Gastroesophageal sphincter (tissue), 3 donors: ENCODE data around the gene WDR59.

ENCODE experiments used
- EP300 ChIP-seq: sonication (generic); formaldehyde crosslinking; IDR thresholded peaks from one replicate; pipeline ENCODE4 v1.6.1; 2017; ENCODE audit warnings: antibody characterized with exemption, mild to moderate bottlenecking
- POLR2A ChIP-seq, 2 donors: fragments of 450-650 bp; IDR thresholded peaks; one replicate each; pipeline ENCODE4 v1.6.1; 2017; ENCODE audit warnings: antibody characterized with exemption in 2 of 2, mild to moderate bottlenecking in 2 of 2, moderate library complexity in 1 of 2
- TF ChIP-seq, protein P1 (sequence below), 4 experiments: fragments of 200-600 bp in 2 of 4; fragments of 450-650 bp in 2 of 4; sonication (generic) in 1 of 4; IDR thresholded peaks; one replicate each; pipeline ENCODE4 v1.5.1; 2017 to 2019; ENCODE audit warnings: antibody characterized with exemption in 4 of 4, mild to moderate bottlenecking in 2 of 4, moderate library complexity in 2 of 4

DNA sequence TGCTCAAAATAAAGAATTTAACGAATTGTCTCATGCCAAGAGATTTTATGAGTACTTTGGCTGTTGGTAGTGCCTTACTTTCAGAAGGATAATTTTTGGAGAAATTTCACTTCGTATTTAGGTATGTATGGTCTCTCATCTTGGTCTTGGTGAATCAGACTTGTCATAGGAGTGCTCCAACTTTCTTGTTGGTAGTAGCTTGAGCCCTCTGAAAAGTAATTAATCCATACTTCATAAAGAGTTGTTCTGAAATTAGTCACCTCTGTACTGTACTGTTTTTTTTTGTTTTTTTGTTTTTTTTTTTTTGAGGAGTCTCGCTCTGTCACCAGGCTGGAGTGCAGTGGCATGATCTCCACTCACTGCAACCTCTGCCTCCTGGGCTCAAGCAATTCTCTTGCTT is 25.5 kb upstream of the WDR59 start:
- TF ChIP-seq, protein P1, sequence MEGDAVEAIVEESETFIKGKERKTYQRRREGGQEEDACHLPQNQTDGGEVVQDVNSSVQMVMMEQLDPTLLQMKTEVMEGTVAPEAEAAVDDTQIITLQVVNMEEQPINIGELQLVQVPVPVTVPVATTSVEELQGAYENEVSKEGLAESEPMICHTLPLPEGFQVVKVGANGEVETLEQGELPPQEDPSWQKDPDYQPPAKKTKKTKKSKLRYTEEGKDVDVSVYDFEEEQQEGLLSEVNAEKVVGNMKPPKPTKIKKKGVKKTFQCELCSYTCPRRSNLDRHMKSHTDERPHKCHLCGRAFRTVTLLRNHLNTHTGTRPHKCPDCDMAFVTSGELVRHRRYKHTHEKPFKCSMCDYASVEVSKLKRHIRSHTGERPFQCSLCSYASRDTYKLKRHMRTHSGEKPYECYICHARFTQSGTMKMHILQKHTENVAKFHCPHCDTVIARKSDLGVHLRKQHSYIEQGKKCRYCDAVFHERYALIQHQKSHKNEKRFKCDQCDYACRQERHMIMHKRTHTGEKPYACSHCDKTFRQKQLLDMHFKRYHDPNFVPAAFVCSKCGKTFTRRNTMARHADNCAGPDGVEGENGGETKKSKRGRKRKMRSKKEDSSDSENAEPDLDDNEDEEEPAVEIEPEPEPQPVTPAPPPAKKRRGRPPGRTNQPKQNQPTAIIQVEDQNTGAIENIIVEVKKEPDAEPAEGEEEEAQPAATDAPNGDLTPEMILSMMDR (IDR thresholded peaks at IDR 0.05), result no peak
- TF ChIP-seq POLR2A (IDR thresholded peaks at IDR 0.05) (no peak), EP300 (no peak)
